HCT116 (cell line): Measurements from ENCODE around the gene ATXN1. TPM values are rescaled to one million over a fixed set of nuclear protein-coding genes. Genes with fewer than 3 reads are reported as not detected.

Experiments
- ATAC-seq: fragments of 200-7000 bp; cut with Tn5 transposase; 2 replicates; pipeline ENCODE4 v1.9.1; 2020; ENCODE audit warnings: mild to moderate bottlenecking, moderate library complexity
- BruUV-seq: library from RNA; stranded (reverse); fragments of 400-500 nt; replicated peaks from 2 replicates; lab custom pipeline; 2021; lab: Mats Ljungman, UMichigan
- CTCF ChIA-PET: fragments of 300-600 bp; sonication (Branson Sonifier 250); formaldehyde crosslinking; loops from one replicate; lab custom pipeline; 2021; ENCODE audit warnings: antibody characterized with exemption; lab: Charles Lee
- POLR2A ChIA-PET: fragments of 300-600, 350-600 bp; sonication (Branson Sonifier 250); formaldehyde crosslinking; loops from one replicate; lab custom pipeline; 2021; ENCODE audit warnings: antibody characterized with exemption; lab: Charles Lee
- RAD21 ChIA-PET, 2 experiments: fragments of 300-600 bp; sonication (Branson Sonifier 250); formaldehyde crosslinking; loops; one replicate each; lab custom pipeline; 2023; ENCODE audit warnings: low total read pairs in 2 of 2; ENCODE audit not compliant: uncharacterized antibody in 2 of 2, unreplicated experiment in 2 of 2, low non-redundant PET in 1 of 2; lab: Charles Lee
- DNase-seq: peaks from one replicate; pipeline ENCODE4 v3.0.0-alpha.2; 2010; ENCODE audit warnings: low read depth, low spot score
- H2AFZ ChIP-seq: fragments of 200-600 bp; shearing (Covaris generic), sonication (generic); 2 replicates; pipeline ENCODE4 v1.6.1; 2017; ENCODE audit warnings: low read depth, mixed run types, mixed read lengths, antibody characterized with exemption, low read length; ENCODE audit not compliant: poor library complexity, severe bottlenecking
- H3K27ac ChIP-seq: 2 replicates; pipeline ENCODE4 v1.5.1; 2012; ENCODE audit warnings: low read depth, low read length
- H3K27me3 ChIP-seq: fragments of 200-600 bp; sonication (generic); 2 replicates; pipeline ENCODE4 v1.6.1; 2016; ENCODE audit warnings: mixed run types, low read length, mixed read lengths; ENCODE audit not compliant: insufficient read depth
- H3K36me3 ChIP-seq, 2 experiments: fragments of 200-500 bp in 1 of 2; fragments of 200-600 bp in 1 of 2; sonication (Bioruptor generic) in 1 of 2; sonication (generic) in 1 of 2; 2 replicates each; pipeline versions ENCODE4 v1.5.1 to v1.6.1; 2014 to 2016; ENCODE audit warnings: low read length in 2 of 2, inconsistent platforms in 1 of 2, mixed read lengths in 1 of 2, mixed run types in 1 of 2; ENCODE audit not compliant: insufficient read depth in 2 of 2, control insufficient read depth in 1 of 2
- H3K4me1 ChIP-seq, 2 experiments: fragments of 200-600 bp in 1 of 2; sonication (generic) in 1 of 2; 2 replicates each; pipeline versions ENCODE4 v1.5.1 to v1.6.1; 2012 to 2017; ENCODE audit warnings: low read length in 2 of 2, inconsistent platforms in 1 of 2, mild to moderate bottlenecking in 1 of 2, mixed read lengths in 1 of 2, mixed run types in 1 of 2, moderate library complexity in 1 of 2; ENCODE audit not compliant: insufficient read depth in 2 of 2, control insufficient read depth in 1 of 2
- H3K4me2 ChIP-seq: fragments of 200-600 bp; sonication (generic); 2 replicates; pipeline ENCODE4 v1.6.1; 2017; ENCODE audit warnings: mixed run types, low read length, mixed read lengths
- H3K4me3 ChIP-seq, 2 experiments: fragments of 200-600 bp in 1 of 2; sonication (generic) in 1 of 2; replicated peaks in 1 of 2; 2 replicates each; pipeline ENCODE4 v1.5.1; 2011 to 2016; ENCODE audit warnings: low read length in 2 of 2, control low read depth in 1 of 2, low read depth in 1 of 2, mild to moderate bottlenecking in 1 of 2, mixed read lengths in 1 of 2, mixed run types in 1 of 2
- H3K79me2 ChIP-seq: fragments of 200-600 bp; sonication (generic); 2 replicates; pipeline ENCODE4 v1.6.1; 2017; ENCODE audit warnings: mild to moderate bottlenecking, mixed run types, low read length, moderate library complexity, mixed read lengths; ENCODE audit not compliant: insufficient read depth
- H3K9ac ChIP-seq: fragments of 200-600 bp; sonication (generic); 2 replicates; pipeline ENCODE4 v1.6.1; 2016; ENCODE audit warnings: low read length, mixed read lengths
- H3K9me2 ChIP-seq: fragments of 200-600 bp; sonication (generic), shearing (Covaris generic); 2 replicates; pipeline ENCODE4 v1.6.1; 2017; ENCODE audit warnings: mixed run types, mild to moderate bottlenecking, moderate library complexity; ENCODE audit not compliant: insufficient read depth
- H3K9me3 ChIP-seq, 2 experiments: fragments of 200-500 bp in 1 of 2; fragments of 200-600 bp in 1 of 2; sonication (Bioruptor generic) in 1 of 2; sonication (generic) in 1 of 2; 2 replicates each; pipeline ENCODE4 v1.6.1; 2014 to 2017; ENCODE audit warnings: low read length in 2 of 2, mixed read lengths in 2 of 2, inconsistent platforms in 1 of 2, low read depth in 1 of 2, mild to moderate bottlenecking in 1 of 2, mixed run types in 1 of 2, moderate library complexity in 1 of 2; ENCODE audit not compliant: control insufficient read depth in 1 of 2, insufficient read depth in 1 of 2
- H4K20me1 ChIP-seq: fragments of 200-600 bp; sonication (generic), shearing (Covaris generic); 2 replicates; pipeline ENCODE4 v1.6.1; 2017; ENCODE audit warnings: mixed run types, mild to moderate bottlenecking, moderate library complexity; ENCODE audit not compliant: insufficient read depth
- CBX3 ChIP-seq: IDR thresholded peaks from 2 replicates; pipeline ENCODE4 v1.6.1; 2012; ENCODE audit warnings: low read depth
- EGR1 ChIP-seq: IDR thresholded peaks from 2 replicates; pipeline ENCODE4 v1.6.1; 2012; ENCODE audit warnings: low read depth
- EZH2phosphoT487 ChIP-seq: fragments of 200-600 bp; IDR thresholded peaks from 2 replicates; pipeline ENCODE4 v1.6.1; 2018; ENCODE audit warnings: antibody characterized with exemption, borderline replicate concordance
- MAX ChIP-seq: IDR thresholded peaks from 2 replicates; pipeline ENCODE4 v1.6.1; 2012
- RAD21 ChIP-seq: IDR thresholded peaks from 2 replicates; pipeline ENCODE4 v1.6.1; 2012; ENCODE audit warnings: low read depth, mild to moderate bottlenecking
- REST ChIP-seq: IDR thresholded peaks from 2 replicates; pipeline ENCODE4 v1.6.1; 2012; ENCODE audit warnings: low read depth
- ZBTB33 ChIP-seq: IDR thresholded peaks from 2 replicates; pipeline ENCODE4 v1.6.1; 2011; ENCODE audit warnings: mild to moderate bottlenecking, low read length, moderate library complexity; ENCODE audit not compliant: insufficient replicate concordance; ENCODE audit errors: extremely low read depth
- intact Hi-C: fragments of 100-400 bp; cut with micrococcal nuclease; formaldehyde crosslinking; loops from 2 replicates; pipeline ENCODE4 v1.10.0; 2022
- total RNA-seq: library from RNA; stranded (reverse); gene quantifications from one replicate; pipeline ENCODE4 v1.2.1, GENCODE V29; 2021; ENCODE audit not compliant: unreplicated experiment

Gene ATXN1
- total RNA-seq, 1 experiment from 2014 or later = 21.0 TPM

GRCh38 chr6:16399158-16399557 is 362.1 kb downstream of the ATXN1 start:
- DNase-seq = no peak
- Histone ChIP-seq H3K27me3 (no peaks in the 10 kb centered on the region), H3K9ac (no peak overlapping the region), H3K27ac (no peak overlapping the region), H4K20me1 (no peaks in the 10 kb centered on the region), H2AFZ (no peak overlapping the region), H3K36me3 (no peaks in the 10 kb centered on the region), H3K9me3 (no peaks in the 10 kb centered on the region), H3K4me3 (no peak overlapping the region), H3K4me1 (peaks cover 0 to 6% of the 10 kb centered on the region in 2 experiments; a peak in 2 of 4 replicates), H3K9me2 (no peaks in the 10 kb centered on the region), H3K4me2 (no peak overlapping the region), H3K79me2 (no peaks in the 10 kb centered on the region)
- TF ChIP-seq ZBTB33 = no peak
- TF ChIP-seq EGR1 = no peak
- no peak for TF ChIP-seq CBX3
- no peak for TF ChIP-seq MAX
- no peak for TF ChIP-seq RAD21
- no peak for TF ChIP-seq REST
- no peak for TF ChIP-seq EZH2phosphoT487
- CTCF ChIA-PET = no interaction called here
- RAD21 ChIA-PET = no interaction called here
- ATAC-seq = no peak
- no TSS peak for BruUV-seq
- intact Hi-C loops = no loop called here
- POLR2A ChIA-PET = no interaction called here
